Upper lobe of right lung (tissue), 1 donor: ENCODE data around the gene SERGEF. TPM values are rescaled to one million over a fixed set of nuclear protein-coding genes. Genes with fewer than 3 reads are reported as not detected.

Experiments used
- ATAC-seq: fragments of 200-7000 bp; cut with Tn5 transposase; one replicate; pipeline ENCODE4 v1.9.1; 2020; ENCODE audit warnings: mild to moderate bottlenecking, moderate library complexity
- DNase-seq: peaks from one replicate; pipeline ENCODE4 v3.0.0-alpha.2; 2020
- H3K27ac ChIP-seq: fragments of 200-600 bp; one replicate; pipeline ENCODE4 v1.8.0; 2022
- H3K27me3 ChIP-seq: fragments of 200-600 bp; one replicate; pipeline ENCODE4 v1.8.0; 2022; ENCODE audit warnings: mild to moderate bottlenecking
- H3K36me3 ChIP-seq: fragments of 200-600 bp; one replicate; pipeline ENCODE4 v1.8.0; 2022
- H3K4me1 ChIP-seq: fragments of 200-600 bp; one replicate; pipeline ENCODE4 v1.8.0; 2022
- H3K4me3 ChIP-seq: fragments of 200-600 bp; one replicate; pipeline ENCODE4 v1.8.0; 2022; ENCODE audit warnings: mild to moderate bottlenecking
- H3K9me3 ChIP-seq: fragments of 200-600 bp; one replicate; pipeline ENCODE4 v1.8.0; 2022
- intact Hi-C: fragments of 100-400 bp; cut with DNase I; formaldehyde crosslinking; loops from one replicate; pipeline ENCODE4 v1.11.0; 2022
- total RNA-seq: library from RNA; stranded (reverse); fragmentation: NEBNext Ultra II Directional; extraction: Animal tissue kit (Norgen Biotek cat#: 25700); gene quantifications from one replicate; pipeline ENCODE4 v1.2.1, GENCODE V29; 2021
- TF ChIP-seq, protein P1 (sequence below): fragments of 200-600 bp; IDR thresholded peaks from one replicate; pipeline ENCODE4 v1.8.0; 2022; ENCODE audit warnings: antibody characterized with exemption
- donor health status: DM: no; HTN: yes; CAD: no; lungs with severe emphysema.

Gene SERGEF
- total RNA-seq, 1 donor from 2014 or later, result 37.6 TPM

GRCh38 chr11:17781221-17781620 lies 231.6 kb downstream of the SERGEF start:
- no peak overlapping the region for H3K4me3 ChIP-seq
- no peak for DNase-seq
- TF ChIP-seq, protein P1, sequence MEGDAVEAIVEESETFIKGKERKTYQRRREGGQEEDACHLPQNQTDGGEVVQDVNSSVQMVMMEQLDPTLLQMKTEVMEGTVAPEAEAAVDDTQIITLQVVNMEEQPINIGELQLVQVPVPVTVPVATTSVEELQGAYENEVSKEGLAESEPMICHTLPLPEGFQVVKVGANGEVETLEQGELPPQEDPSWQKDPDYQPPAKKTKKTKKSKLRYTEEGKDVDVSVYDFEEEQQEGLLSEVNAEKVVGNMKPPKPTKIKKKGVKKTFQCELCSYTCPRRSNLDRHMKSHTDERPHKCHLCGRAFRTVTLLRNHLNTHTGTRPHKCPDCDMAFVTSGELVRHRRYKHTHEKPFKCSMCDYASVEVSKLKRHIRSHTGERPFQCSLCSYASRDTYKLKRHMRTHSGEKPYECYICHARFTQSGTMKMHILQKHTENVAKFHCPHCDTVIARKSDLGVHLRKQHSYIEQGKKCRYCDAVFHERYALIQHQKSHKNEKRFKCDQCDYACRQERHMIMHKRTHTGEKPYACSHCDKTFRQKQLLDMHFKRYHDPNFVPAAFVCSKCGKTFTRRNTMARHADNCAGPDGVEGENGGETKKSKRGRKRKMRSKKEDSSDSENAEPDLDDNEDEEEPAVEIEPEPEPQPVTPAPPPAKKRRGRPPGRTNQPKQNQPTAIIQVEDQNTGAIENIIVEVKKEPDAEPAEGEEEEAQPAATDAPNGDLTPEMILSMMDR, result no peak
- intact Hi-C loops, result no loop called here
- ATAC-seq, result no peak
- H3K9me3 ChIP-seq, result no peaks in the 10 kb centered on the region
- H3K4me1 ChIP-seq, result no peaks in the 10 kb centered on the region
- no peak overlapping the region for H3K27ac ChIP-seq
- H3K27me3 ChIP-seq, result no peaks in the 10 kb centered on the region
- H3K36me3 ChIP-seq, result no peaks in the 10 kb centered on the region

GRCh38 chr11:17780668-17781067 lies 232.2 kb downstream of the SERGEF start:
- Histone ChIP-seq H3K27me3 (no peaks in the 10 kb centered on the region), H3K4me3 (no peak overlapping the region), H3K36me3 (no peaks in the 10 kb centered on the region), H3K27ac (no peak overlapping the region), H3K4me1 (no peaks in the 10 kb centered on the region), H3K9me3 (no peaks in the 10 kb centered on the region)
- ATAC-seq, result no peak
- intact Hi-C loops, result no loop called here
- no peak for DNase-seq
- TF ChIP-seq, protein P1, result no peak

GRCh38 chr11:17779861-17780594 lies 232.8 kb downstream of the SERGEF start:
- Histone ChIP-seq H3K36me3 (no peaks in the 10 kb centered on the region), H3K4me3 (no peak overlapping the region), H3K27ac (no peak overlapping the region), H3K4me1 (no peaks in the 10 kb centered on the region), H3K27me3 (no peaks in the 10 kb centered on the region), H3K9me3 (no peaks in the 10 kb centered on the region)
- ATAC-seq (no peak), DNase-seq (no peak)
- intact Hi-C loops, result no loop called here
- TF ChIP-seq, protein P1, result no peak

DNA sequence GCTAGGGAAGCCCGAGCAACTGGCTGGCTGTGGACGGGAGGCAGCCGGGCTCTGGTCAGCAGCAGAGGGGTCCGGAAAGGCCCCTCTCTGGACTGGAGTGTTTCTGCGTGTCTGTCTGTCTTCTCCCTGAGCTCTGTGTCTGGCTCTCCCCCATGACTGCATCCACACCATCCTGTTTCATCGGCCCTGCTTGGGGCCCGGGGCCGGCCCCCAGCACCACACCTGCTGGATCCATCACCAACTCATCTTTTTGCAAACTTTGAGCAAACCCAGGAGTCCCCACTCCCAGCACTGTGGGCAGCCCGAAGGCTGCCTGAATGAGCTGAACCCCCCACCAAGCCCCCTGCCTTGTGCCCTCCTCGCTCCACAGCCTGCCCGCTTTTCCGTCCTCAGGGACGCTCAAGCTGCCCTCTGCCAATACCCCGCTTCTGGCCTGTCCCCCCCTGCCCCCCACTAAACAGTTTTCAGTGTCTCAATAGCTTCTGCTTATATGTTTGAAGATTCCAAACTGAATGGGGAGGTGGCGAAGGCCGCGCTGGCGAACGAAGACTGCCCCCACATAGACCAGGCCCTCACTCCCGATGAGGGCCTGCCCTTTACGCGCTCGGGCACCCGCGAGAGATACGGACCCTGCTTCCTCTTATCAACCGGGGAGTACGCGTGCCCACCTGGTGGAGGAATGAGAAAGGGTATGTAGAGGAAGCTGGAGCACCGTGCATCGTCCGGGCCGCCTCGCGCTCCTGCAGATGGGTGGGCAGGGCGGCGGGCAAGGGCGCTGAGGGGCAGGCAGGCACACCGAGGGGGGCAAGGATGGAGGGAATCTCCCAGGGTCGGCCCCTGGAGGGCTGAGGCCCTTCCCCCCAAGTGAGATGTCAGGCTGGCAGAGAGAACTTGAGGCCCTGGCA lies 233.6 kb downstream of the SERGEF start:
- TF ChIP-seq, protein P1, result no peak
- ATAC-seq, result no peak
- H3K27ac ChIP-seq, result no peak overlapping the region
- intact Hi-C loops, result no loop called here
- H3K27me3 ChIP-seq, result no peaks in the 10 kb centered on the region
- no peak overlapping the region for H3K4me3 ChIP-seq
- no peaks in the 10 kb centered on the region for H3K36me3 ChIP-seq
- no peaks in the 10 kb centered on the region for H3K9me3 ChIP-seq
- no peaks in the 10 kb centered on the region for H3K4me1 ChIP-seq
- no peak for DNase-seq

DNA sequence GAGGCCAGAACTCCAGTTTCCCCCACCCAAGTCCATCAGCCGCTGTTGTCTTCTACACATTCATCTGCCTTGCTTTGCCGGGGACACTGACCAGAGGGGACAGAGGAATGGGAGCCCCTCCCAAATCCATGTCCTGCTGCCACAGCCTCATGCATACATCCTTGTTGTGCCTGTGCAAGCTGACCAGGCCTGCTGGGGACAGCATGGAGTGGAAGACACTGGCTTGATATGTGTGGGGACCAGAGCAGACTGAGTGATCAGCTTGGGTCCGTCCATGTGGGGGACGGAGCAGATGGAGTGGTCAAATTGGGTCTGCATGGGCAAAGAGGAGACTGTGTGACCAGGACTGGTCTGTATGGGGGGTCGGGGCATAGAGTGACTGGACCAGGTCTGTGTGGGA lies 234.5 kb downstream of the SERGEF start:
- H3K27ac ChIP-seq, result no peak overlapping the region
- TF ChIP-seq, protein P1, result no peak
- DNase-seq (no peak), ATAC-seq (no peak)
- no peak overlapping the region for H3K4me3 ChIP-seq
- no peaks in the 10 kb centered on the region for H3K27me3 ChIP-seq
- H3K4me1 ChIP-seq, result no peaks in the 10 kb centered on the region
- intact Hi-C loops, result no loop called here
- H3K9me3 ChIP-seq, result no peaks in the 10 kb centered on the region
- no peaks in the 10 kb centered on the region for H3K36me3 ChIP-seq
